ENCODE measurements around the gene GORASP1. TPM values are rescaled to one million over a fixed set of nuclear protein-coding genes. Genes with fewer than 3 reads are reported as not detected.

The GORASP1 gene
- total RNA-seq, 1 donor from 2014 or later: 81.6 TPM

GRCh38 chr3:39090922-39091321 is 16.5 kb downstream of the GORASP1 start:
- H3K36me3 ChIP-seq: peaks cover 100% of the 10 kb centered on the region
- no peak overlapping the region for H3K4me3 ChIP-seq
- no peak for TF ChIP-seq CTCF (IDR thresholded peaks at IDR 0.05)
- no peak overlapping the region for H3K27ac ChIP-seq
- ATAC-seq (no peak), DNase-seq (no peak)
- intact Hi-C loops (cut with DNase I): no loop called here
- H3K9me3 ChIP-seq: no peaks in the 10 kb centered on the region
- H3K27me3 ChIP-seq (ENCODE audit: low read depth): no peaks in the 10 kb centered on the region
- no peaks in the 10 kb centered on the region for H3K4me1 ChIP-seq

GRCh38 chr3:39088889-39089288 is 18.5 kb downstream of the GORASP1 start:
- no peak for ATAC-seq
- intact Hi-C loops (cut with DNase I): no loop called here
- H3K27ac ChIP-seq: no peak overlapping the region
- H3K4me1 ChIP-seq: no peaks in the 10 kb centered on the region
- H3K9me3 ChIP-seq: no peaks in the 10 kb centered on the region
- H3K4me3 ChIP-seq: no peak overlapping the region
- TF ChIP-seq CTCF (IDR thresholded peaks at IDR 0.05): no peak
- no peaks in the 10 kb centered on the region for H3K27me3 ChIP-seq (ENCODE audit: low read depth)
- peaks cover 99% of the 10 kb centered on the region for H3K36me3 ChIP-seq
- no peak for DNase-seq

- H3K9me3 ChIP-seq: no peaks in the 10 kb centered on the region
- H3K4me1 ChIP-seq: no peaks in the 10 kb centered on the region
- no peak overlapping the region for H3K27ac ChIP-seq
- H3K27me3 ChIP-seq (ENCODE audit: low read depth): no peaks in the 10 kb centered on the region
- no peak for DNase-seq
- intact Hi-C loops (cut with DNase I): no loop called here
- no peak for TF ChIP-seq CTCF (IDR thresholded peaks at IDR 0.05)
- H3K36me3 ChIP-seq: peaks cover 99% of the 10 kb centered on the region
- H3K4me3 ChIP-seq: no peak overlapping the region
- no peak for ATAC-seq
These were observed 19.0 kb downstream of the GORASP1 start for GRCh38 chr3:39088456-39088855.

GRCh38 chr3:39086144-39086543 is 21.3 kb downstream of the GORASP1 start:
- no peak for ATAC-seq
- peaks cover 85% of the 10 kb centered on the region for H3K36me3 ChIP-seq

GRCh38 chr3:39082666-39083313 is 24.6 kb downstream of the GORASP1 start:
- TF ChIP-seq CTCF (IDR thresholded peaks at IDR 0.05): no peak
- H3K9me3 ChIP-seq: no peaks in the 10 kb centered on the region
- ATAC-seq: no peak
- no peaks in the 10 kb centered on the region for H3K27me3 ChIP-seq (ENCODE audit: low read depth)
- H3K36me3 ChIP-seq: peaks cover 67% of the 10 kb centered on the region
- H3K4me3 ChIP-seq: no peak overlapping the region
- H3K4me1 ChIP-seq: no peaks in the 10 kb centered on the region
- no peak overlapping the region for H3K27ac ChIP-seq
- intact Hi-C loops (cut with DNase I): no loop called here
- DNase-seq: no peak

More at GRCh38 chr3:39086144-39086543, 21.3 kb downstream of the GORASP1 start:
- no peaks in the 10 kb centered on the region for H3K27me3 ChIP-seq (ENCODE audit: low read depth)
- no peak for TF ChIP-seq CTCF (IDR thresholded peaks at IDR 0.05)
- H3K27ac ChIP-seq: no peak overlapping the region
- no peak overlapping the region for H3K4me3 ChIP-seq
- intact Hi-C loops (cut with DNase I): no loop called here
- no peak for DNase-seq
- no peaks in the 10 kb centered on the region for H3K4me1 ChIP-seq
- H3K9me3 ChIP-seq: no peaks in the 10 kb centered on the region

All from lower lobe of right lung (tissue), 2 donors.